Esophagus muscularis mucosa (tissue), 3 donors: ENCODE results near the gene PNMA1.

Experiments used
- POLR2A ChIP-seq: fragments of 450-650 bp; IDR thresholded peaks from one replicate; pipeline ENCODE4 v1.6.1; 2017; ENCODE audit warnings: antibody characterized with exemption, moderate library complexity, mild to moderate bottlenecking, low read depth
- TF ChIP-seq, protein P1 (sequence below), 3 experiments: fragments of 200-600 bp in 2 of 3; fragments of 450-650 bp in 1 of 3; sonication (generic) in 2 of 3; IDR thresholded peaks; one replicate each; pipeline ENCODE4 v1.5.1; 2017 to 2019; ENCODE audit warnings: antibody characterized with exemption in 3 of 3, mild to moderate bottlenecking in 2 of 3, moderate library complexity in 1 of 3

DNA sequence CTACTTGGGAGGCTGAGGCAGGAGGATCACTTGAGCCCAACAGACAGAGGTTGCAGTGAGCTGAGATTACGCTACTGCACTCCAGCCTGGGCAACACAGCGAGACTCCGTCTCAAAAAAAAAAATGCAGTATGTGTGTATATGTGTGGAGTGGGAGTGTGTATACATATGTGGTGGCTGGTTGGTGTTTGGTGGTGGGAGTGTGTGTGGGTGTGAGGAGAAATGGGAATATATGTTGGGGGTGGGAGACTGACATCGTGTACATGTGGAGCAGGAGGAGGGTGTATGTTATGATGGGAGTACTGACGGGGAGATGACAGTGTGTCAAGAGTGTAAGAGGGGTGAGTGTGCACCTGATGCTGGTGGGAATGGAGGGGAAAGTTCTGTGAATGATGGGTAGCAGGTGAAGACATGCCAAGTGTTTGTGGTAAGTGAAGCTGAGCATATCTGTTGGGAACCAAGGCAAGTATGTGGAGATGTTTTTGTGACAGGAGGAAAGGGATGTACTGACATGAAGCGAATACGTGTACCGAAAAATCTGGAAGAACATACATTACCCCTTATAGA is 4.2 kb downstream of the PNMA1 start:
- TF ChIP-seq, protein P1, sequence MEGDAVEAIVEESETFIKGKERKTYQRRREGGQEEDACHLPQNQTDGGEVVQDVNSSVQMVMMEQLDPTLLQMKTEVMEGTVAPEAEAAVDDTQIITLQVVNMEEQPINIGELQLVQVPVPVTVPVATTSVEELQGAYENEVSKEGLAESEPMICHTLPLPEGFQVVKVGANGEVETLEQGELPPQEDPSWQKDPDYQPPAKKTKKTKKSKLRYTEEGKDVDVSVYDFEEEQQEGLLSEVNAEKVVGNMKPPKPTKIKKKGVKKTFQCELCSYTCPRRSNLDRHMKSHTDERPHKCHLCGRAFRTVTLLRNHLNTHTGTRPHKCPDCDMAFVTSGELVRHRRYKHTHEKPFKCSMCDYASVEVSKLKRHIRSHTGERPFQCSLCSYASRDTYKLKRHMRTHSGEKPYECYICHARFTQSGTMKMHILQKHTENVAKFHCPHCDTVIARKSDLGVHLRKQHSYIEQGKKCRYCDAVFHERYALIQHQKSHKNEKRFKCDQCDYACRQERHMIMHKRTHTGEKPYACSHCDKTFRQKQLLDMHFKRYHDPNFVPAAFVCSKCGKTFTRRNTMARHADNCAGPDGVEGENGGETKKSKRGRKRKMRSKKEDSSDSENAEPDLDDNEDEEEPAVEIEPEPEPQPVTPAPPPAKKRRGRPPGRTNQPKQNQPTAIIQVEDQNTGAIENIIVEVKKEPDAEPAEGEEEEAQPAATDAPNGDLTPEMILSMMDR (IDR thresholded peaks at IDR 0.05), result no peak
- TF ChIP-seq POLR2A, result no peak
